Activated naive CD4-positive, alpha-beta T cell (primary cell): ENCODE results near the gene RBM12.

Source experiments
- DNase-seq, 4 experiments: peaks; one replicate each; lab custom pipeline; 2025; lab: John Stamatoyannopoulos, UW

The RBM12 gene

DNA sequence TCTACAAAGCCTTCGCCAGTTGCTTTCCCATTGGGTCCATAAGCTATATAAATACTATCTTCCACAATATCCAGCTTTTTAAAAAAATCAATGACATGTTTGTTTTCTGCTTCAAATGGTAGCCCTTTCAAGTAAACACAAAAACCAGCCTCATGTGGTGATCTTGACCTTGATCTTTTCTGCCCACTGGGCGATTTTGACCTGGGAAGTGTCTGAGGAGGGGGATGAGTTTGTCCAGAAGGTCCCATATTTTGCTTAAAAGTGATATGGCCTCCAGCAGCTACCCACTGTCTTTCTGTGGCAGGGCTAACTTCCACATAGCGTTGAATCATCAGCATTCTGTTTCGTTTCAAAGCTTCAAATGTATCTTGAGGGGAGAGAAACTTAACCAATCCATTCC is 10.8 kb downstream of the RBM12 start:
- DNase-seq: no peak

DNA sequence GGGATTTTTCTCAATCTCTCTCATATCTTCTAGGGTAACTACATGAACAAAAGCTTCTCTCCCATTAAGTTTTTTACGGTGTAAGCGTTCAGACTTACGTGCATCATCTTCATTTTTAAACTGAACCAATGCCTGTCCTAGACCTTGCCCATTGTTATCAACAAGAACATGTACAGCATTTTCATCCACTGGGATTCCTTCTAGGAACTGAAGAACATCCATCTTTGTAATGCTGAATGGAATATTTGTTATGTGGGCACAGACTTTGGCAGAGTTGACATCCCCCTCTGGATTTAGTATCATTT is 11.3 kb downstream of the RBM12 start:
- no peak for DNase-seq

DNA sequence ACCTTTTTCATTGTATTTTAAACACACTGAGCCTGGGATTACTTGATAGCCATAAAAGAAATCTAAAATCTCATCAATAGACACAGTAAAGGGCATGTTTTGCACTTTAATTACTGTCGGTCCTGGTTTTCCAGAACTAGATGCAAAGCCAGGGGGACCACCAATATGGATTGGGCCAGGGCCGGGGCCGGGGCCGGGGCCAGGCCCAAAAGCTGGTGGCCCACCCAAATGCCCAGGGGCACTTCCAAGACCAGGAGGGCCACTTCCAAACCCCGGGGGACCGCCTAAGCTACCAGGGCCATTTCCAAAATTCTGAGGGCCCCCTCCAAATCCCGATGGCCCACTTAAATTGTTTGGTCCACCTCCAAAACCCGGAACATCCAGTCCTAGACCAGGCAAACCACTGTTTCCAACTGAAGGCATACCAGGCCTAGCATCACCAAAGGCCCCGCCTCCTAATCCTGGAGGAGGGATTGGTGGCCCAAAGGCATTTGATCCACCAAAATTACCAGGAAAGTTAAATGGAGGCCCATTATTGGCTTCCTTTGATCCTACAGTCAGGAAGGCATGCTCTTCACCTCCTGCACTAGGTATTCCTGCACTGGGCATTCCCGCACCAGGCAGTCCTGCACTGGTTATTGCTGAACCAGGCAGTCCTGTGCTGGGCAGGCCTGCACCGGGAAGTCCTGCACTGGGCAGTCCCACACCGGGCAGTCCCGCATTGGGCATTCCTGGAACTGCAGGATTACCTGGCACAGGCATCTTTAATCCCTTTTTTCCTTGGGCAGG is 11.9 kb downstream of the RBM12 start:
- no peak for DNase-seq

DNA sequence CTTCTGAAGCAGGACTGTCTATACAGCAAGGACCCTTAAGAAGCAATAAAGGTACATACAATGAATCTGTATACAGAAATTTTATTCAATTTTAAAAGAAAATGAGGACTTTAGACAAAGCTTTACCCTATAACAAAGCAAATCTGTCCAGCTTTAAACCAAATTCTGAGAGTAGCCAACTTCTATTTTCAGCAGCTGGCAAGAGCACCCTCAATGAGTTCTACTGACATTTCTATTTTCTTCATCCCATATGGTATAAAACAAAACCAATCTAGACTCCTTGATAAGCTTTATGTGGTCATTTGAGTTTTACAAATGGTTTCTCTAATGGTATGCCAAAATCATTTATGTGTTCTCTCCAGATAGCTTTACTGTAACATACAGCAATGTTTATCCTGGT is 12.7 kb downstream of the RBM12 start:
- no peak for DNase-seq

DNA sequence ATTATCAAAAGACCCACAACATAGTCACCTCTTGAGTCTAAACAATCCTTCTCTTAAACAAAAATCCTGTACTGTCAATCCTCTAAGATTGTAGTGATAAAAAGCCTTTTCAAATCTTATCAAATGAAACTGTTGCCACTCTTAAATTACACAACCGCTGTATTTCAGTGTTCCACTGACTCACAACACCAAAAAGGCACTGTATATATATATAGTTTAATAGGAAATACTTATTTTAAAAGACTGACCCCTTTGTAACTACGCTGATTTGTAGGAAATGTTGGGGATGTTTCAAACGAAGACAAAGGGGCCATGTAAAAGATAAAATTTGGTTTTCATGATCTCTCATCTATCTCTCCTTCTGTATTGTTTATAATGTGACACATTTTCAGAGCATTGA is 14.1 kb downstream of the RBM12 start:
- DNase-seq: no peak

DNA sequence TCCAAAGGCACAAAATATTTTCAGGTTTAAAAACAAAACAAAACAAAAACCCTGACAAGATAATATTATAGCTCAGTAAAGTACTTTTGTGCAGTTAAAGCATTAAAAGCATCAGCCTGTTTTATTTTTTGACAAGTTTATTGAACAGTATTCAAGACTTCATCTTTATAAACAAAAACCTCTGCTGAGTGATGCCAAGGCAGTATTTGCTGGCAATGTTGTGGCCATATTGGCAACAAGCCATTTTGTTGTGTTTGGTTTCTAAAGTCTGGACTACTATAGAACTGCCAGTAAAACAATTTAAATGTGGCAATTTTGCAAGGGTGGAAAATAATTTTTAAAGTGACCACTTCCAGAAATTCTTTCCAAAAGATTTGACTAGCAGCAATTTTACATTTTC is 15.9 kb downstream of the RBM12 start:
- no peak for DNase-seq

DNA sequence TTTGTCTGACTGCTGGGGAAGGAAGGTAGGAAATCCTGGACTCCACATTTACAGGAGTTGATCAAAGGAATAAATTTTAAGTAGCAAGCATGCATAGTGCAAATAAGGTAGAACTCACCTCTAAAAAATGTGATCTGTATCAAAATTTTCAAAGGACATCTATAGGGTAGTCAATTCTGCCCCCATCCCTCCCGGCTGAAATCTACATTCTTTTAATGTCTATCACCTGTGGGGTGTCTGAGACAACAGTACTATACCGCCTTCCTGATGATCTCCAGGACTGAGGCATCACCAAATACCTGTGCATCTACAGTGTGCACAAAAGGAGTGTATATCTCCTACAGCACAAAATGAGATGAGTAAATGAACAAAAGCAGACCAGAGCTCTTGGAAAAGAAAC is 19.9 kb downstream of the RBM12 start:
- no peak for DNase-seq

DNA sequence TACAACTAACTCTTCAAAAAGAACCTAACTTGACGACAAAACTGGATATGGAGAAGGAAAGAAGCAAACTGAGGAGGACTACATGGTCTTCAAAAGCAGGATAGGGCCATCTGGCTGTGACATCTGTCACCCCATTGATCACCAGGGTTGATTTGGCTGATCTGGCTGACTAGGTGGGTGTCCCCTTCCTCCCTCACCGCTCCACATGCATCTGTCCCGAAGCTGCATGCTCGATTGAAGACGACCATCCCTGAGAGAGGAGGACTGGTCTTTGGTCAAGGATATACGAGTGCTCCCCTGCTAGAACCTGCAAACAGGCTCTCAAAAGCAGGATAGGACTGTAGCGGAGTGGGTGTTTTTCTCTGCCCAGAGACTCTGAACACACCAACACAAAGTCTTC is 21.7 kb downstream of the RBM12 start:
- no peak for DNase-seq

DNA sequence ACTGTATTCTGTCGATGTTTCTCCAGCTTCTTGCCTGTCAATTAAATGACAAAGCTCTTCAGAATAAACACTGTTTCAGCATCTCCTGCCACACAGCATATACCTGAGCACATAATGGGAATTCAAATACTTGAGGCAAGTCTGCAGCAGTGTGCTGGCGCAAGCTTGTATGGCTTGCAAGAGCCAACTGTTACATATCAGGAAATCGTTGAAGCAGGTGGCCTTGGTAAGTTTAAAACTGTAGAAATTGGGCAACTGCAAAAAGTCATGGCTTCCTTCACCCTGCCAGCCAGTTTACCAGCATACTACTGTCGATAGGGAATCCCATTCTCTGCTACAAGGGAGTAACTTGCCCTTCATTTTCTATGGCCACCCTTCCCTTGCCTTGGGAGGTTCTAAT is 23.0 kb downstream of the RBM12 start:
- DNase-seq: no peak

DNA sequence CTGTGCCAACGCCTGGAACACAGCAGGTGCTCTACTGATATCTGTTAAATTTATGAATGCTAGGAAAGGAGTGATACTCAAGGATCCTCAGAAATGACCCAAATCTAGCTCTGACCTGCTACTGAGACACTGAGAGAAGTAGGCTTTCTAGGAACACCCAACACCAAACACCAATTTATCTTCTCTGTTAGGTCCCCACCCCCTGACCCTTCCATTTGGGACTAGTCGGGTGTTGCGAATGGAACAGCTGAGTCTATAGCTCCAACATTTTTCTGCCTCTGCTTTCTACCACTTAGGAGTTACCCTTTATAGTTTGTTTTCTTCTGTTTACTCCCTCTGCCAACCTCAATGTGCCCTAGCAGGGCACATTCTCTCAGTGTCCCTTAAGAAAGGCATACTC is 24.0 kb downstream of the RBM12 start:
- DNase-seq: no peak

DNA sequence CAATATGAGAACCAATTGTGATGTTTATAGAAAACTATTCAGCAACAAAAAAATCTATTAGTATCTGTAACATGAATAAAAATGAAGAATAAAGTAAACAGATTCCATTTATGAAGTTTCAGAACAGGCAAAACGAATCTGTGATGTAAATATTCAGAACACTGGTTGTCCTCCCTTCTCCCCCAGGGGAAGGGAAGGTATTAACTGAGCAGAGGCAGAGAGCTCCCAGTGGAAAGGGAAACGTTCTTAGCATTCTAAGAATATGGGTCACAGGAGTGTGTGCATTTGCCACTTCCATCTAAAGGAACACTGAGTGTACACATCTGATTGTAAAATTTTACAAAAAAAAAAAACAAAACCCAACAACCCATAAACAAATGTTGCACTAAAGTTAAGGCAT is 25.9 kb downstream of the RBM12 start:
- DNase-seq: no peak

DNA sequence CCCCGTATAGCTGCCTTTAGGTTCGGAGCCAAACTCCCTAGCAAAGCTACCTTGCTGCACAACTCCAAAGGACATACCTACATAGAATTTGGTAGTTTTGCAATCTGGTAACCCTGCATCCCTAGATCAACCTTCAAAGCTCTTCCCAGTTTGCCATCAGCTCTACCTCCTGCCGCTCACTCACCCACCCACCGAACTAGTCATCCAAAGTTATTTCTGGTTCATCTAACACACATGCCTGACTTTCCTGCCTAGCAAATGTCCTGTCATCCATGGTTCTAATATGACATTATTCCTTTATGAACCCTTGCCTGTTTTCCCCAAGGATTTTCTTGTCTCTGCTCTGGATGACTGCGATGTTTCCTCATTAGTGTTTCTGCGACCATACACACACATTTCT is 27.4 kb downstream of the RBM12 start:
- no peak for DNase-seq

DNA sequence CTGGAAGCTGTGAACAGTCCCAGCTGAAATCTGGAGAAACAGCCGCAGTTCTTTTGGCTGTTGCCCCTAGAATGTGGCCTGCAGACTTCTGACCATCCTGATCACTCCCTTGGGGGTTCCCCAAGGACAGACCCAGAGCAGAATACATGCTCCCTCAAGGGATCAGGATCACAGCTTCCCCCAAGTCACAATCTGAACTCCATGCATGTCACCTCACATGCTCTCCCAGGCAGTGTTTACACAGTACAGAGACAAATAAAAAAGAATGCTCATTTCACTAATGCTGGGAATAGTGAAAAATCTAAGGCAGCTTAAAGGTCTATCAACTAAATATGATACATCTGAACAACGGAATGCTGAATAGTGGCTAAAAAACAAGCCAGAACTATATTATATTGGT is 28.6 kb downstream of the RBM12 start:
- DNase-seq: no peak

DNA sequence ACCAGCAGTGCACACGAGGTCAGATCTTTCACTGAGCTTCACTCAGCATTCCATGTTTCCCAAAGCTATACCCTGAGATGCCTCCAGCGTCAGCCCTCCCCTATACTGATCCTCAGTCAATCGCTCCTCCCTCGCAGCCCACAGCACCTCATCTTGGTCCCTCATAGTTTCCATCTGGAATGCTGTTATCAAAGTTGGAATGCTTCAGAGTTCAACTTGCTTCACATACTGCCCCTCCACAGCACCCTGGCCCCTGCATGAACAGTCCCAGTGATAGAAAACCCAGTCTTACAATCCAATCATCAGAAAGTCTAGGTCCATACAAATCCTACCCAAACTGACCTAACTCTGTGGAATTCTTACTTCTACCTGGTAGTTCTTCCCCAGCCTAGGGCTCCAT is 29.0 kb downstream of the RBM12 start:
- no peak for DNase-seq

DNA sequence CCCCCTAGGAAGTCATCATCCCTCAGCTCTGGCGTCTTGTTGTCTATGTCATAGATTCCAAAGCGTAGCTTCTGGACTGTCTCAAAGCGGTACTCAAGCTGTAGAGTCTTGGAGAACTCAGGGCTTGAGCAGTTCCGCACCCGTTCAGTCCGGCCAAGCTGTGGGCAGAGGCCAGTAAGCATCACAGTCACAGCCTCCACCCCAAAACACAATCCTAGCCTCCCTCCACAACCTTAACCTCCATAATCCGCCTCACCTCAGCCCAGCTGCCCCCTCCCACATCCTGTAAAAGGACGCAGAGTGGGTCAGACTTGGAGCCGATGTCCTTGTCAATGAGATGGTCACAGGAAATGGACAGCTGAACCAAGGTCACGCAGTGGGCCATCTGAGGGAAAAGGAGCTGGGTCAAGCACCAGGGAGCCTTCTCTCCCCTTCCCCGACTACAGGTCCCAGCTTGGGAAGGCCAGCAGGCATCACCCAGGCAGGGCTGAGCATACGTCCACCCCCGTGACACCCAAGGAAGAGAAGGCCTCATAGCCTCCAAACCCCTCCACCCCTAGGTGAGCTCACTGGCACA is 32.1 kb downstream of the RBM12 start:
- no peak for DNase-seq

DNA sequence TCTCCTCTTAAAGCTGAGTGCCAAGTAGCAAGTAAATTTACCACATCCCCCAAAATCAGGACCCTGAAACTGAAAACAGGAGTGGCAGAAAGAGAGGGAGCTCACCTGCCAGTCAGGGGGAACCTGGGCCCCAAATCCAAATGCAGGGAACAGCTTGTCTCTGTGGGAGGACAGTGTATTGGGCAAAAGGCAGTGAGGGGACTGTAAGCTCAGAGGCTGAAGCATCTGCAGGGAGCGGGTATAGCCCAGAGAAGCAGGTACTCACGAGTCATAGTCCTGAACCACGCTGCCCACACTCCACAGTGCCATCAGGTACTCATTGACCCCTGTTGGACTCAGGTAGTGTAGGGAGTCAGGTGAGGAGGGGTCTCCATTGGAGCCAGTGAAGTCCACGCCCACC is 34.1 kb downstream of the RBM12 start:
- DNase-seq: no peak

DNA sequence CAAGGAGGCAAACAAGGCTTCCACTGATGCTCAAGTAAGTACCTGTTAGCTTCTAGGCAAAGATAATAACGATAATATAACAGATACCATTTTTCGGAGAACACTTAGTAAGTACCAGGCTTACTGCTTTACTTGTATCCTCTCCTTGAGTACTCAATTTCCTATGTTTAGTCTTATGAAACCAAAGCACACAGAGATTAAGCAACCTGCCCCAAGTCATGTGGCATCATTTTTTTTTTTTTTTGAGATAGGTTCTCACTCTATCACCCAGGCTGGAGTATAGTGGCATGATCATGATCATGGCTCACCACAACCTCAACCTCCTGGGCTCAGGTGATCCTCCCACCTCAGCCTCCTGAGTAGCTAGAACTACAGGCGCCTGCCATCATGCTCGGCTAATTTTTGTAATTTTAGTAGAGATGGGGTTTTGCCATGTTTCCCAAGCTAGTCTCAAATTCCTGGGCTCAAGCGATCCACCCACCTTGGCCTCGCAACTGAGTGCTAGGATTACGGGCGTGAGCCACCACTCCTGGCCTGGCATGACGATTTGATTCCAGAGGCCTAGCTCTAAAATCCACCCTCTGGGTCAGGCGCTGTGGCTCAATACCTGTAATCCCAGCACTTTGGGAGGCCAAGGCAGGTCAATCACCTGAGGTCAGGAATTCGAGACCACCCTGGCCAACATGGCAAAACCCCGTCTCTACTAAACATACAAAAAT is 35.1 kb downstream of the RBM12 start:
- no peak for DNase-seq

DNA sequence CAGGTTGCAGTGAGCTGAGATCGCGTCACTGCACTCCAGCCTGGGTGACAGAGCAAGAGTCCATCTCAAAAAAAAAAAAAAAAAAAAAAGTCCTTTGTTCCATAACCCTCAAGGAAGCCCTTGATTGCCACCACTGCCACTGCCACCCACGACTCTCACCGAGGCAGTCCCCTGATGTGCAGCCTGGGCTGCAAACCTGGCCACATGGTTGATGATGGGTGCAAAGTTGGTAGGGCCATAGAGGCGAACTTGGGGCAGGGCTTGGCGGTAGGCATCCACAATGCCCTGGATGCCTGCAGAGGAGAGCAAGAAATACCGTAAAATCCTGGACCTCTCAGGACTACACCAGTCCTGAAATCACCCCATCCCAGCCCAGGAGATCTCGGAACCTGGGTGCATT is 37.6 kb downstream of the RBM12 start:
- no peak for DNase-seq

DNA sequence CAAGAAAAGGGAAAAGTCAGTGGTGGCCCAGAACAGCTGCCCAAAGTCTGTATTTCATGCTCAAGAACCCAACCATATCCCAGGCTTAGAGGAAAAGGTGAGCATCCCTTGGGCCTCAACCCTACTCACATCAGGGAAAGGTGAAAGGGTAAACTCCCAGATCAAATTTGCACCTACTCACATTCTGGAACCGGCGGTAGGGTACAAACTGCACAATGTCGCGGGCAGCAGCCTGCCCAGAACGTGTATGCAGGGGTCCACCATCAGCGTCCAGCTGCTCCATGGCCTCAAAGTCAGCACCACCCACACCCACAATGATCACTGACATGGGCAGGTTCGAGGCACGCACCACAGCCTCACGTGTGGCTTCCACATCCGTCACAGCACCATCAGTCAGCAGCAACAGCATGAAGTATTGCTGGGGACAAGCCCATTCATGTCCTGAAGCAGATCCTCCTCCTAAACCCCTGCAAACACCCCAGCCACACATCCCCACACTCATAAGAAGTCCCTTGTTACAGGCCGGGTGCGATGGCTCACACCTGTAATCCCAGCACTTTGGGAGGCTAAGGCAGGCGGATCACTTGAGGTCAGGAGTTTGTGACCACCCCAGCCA is 38.2 kb downstream of the RBM12 start:
- DNase-seq: no peak

DNA sequence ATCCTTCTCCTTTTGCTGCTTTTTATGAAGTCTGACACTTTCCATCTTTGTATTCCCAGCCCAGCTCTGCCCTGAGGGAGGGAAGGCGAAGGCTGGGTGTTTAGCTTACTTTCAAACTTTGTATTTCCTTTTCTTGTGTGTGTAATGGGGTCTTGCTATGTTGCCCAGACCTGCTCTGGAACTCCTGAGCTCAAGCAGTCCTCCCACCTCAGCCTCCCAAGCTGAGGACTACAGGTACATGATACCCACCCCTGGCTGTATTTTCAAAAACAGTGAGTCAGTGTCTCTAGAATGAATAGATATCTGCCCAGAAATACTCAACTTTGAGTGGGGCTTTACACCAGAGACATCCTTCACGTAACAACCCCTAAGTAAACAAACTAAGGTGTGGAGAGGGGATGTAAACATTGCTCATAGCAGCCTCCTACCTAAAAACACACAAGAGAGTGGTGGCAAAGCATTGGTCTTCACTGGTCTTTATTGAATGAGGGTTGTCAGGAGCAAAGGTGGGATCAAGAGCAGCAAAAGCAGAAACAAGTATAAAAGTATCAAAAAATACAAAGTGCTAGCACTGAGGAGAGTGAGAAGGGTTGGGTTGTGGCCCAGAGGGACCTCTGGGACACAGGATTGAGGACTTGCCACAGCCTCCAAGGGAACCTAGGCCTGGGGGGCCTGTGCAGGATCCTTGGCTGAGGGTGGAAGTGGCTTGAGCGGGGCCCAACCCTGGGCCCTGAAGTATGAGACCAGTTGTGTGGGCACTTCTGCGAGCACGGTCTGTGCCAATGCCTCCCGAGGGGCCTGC is 38.9 kb downstream of the RBM12 start:
- DNase-seq: no peak

DNA sequence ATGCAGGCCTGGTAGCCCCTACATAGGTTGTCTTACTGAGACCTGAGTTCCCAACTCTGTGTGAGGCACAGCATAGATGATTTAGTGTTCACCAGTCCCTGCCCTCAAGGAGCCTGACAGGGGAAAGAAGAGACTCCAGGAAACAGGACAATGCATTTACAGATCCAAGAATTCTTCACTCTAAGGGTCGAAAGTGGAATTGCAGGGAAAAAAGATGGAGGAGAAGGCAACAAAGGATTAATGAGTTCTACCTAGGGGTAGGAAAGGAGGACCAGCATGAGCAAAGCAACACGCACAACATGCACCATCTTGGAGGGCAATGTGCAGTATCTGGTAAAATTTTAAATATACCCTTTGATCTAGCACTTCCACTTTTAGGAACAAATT is 43.1 kb downstream of the RBM12 start:
- no peak for DNase-seq

DNA sequence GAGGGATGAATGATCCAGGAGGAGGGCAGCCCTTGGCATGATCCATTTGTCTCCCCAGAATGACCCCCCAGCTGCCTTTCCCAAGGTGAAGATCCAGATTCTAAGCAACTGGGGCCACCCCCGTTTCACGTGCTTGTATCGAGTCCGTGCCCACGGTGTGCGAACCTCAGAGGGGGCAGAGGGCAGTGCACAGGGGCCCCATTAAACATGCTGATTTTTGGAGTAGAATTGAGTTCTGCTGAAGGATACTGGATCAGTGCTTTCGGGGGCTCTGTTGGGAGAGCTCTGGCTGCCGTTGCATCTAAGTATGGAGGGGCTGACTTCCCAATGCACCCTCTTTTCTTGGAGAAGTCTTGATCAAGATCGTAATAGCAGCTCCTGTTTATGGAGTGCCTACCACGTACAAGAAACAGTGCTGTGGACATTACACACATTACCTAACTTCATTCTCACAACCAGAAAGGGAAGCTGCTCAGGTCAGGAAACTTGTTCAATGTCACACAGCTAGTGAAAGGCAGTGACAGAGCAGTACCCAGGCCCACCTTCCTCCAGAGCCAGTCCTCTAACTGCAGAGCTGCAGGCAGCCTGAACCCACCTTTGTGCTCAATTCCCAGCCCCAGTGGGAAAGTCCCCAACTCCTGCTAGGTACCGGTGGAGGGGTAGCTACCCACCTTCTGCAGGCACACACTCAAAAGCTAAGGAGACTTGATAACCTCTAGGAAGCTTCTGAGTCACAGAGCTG is 43.7 kb downstream of the RBM12 start:
- DNase-seq: no peak
